Posterior vena cava (tissue), 2 donors: Measurements from ENCODE around the gene FBXW2. TPM values are rescaled to one million over a fixed set of nuclear protein-coding genes. Genes with fewer than 3 reads are reported as not detected.
"Not testable (repeated sequence)": the region's sequence is repeated elsewhere in the genome, so short reads cannot be mapped to it uniquely, and the experiment has no call there.

Experiments
- DNase-seq: peaks from one replicate; pipeline ENCODE4 v3.0.0-alpha.2; 2020; ENCODE audit warnings: low spot score
- intact Hi-C, 2 donors: fragments of 100-400 bp; cut with DNase I; formaldehyde crosslinking; loops; one replicate each; pipeline versions ENCODE4 v1.14.1 to v1.14.2; 2022 to 2023
- total RNA-seq, 2 donors: library from RNA; stranded (reverse); fragmentation: NEBNext Ultra II Directional; extraction: Animal tissue kit (Norgen Biotek cat#: 25700); gene quantifications; one replicate each; pipeline ENCODE4 v1.2.1, GENCODE V29; 2021
- donor health status: DM: yes; HTN: yes; CAD: no.
- donor health status: DM: yes; HTN: yes; CAD: no.

FBXW2 gene
- total RNA-seq, 2 donors from 2014 or later: 59.2 to 61.5 TPM

DNA sequence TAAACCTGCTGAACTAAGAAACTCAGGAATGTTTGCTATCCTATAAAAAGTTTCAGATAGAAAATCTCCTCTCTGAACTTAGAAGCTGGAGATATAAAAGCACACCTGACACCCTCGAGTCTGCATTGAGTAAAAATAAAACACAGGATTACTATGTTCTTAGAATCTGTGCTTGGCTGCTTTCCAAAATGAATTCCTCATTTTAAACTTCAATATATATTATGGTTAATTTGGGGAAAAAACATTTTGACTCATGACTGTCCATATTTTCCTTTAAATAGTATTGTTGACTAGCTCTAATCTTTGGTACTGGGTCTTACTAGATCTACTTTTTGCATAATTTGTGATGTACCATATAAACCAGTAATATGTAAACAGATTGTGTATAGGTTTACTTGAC lies 36.7 kb downstream of the FBXW2 start:
- no peak for DNase-seq

DNA sequence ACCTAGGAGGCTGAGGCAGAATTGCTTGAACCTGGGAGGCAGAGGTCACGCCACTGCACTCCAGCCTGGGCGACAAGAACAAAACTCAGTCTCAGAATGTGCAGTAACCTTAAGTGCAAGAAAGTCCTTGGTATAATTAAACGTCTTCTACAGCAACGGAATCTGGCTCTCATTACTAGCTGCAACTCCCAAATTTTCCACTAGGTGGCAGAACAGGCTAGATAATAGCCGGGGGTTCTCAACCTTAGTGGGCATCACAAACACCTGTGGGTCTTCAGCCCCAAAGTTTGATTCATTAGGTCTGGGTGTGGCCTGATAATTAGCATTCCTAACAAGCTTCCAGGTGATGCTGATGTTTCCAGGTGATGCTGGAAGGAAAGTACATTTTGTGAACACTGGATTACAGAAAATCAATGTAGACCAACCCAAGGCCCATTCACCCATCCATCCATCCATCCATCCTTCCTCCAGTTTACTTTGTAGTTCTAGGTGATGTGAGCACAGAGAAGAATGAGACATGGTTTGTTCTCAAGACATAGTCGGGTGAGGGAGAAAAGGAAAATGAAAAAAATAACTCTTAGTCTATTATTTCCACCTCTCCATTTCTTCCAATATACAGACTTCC lies 37.3 kb downstream of the FBXW2 start:
- intact Hi-C loops: loop anchor here (5.0 to 10.0 kb wide), 2 partner anchors 301 to 309 kb away; no protein-coding TSS in a partner anchor
- no peak for DNase-seq

More for the DNA sequence above, 36.7 kb downstream of the FBXW2 start:
- intact Hi-C loops: loop anchor here (5.0 to 10.0 kb wide), 2 partner anchors 301 to 308 kb away; no protein-coding TSS in a partner anchor

DNA sequence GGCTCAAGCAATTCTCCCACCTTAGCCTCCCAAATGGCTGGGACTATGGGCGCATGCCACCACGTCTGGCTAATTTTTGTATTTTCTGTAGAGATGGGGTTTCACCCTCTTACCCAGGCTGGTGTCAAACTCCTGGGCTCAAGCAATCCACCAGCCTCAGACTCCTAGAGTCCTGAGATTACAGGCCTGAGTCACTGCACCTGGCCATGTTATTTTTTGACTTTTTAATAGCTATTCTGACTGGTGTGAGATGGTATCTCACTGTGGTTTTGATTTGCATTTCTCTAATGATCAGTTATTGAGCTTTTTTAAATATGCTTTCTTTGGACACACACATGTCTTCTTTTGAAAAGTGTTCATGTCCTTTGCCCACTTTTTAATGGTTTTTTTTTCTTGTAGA lies 38.2 kb downstream of the FBXW2 start:
- intact Hi-C loops: loop anchor here (5.0 to 10.0 kb wide), 2 partner anchors 302 to 310 kb away; no protein-coding TSS in a partner anchor
- no peak for DNase-seq

DNA sequence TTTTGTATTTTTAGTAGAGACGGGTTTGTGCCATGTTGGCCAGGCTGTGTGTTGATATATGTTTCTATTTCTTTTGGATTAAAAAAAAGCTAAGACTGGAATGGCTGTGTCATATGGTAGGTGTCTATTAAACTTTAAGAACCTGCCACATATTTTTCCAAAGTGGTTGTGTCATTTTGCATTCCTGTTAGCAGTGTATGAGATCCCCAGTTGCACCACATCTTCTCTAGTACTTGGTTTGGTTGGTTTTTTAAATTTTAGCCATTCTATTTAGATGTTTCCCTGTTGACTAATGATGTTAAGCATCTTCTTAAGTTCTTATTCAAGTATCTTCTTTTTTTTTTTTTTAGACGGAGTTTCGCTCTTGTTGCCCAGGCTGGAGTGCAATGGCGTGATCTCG lies 42.8 kb downstream of the FBXW2 start:
- intact Hi-C loops: loop anchor here in 1 of 2 donors (10.0 kb wide), 1 partner anchor 314 kb away; no protein-coding TSS in a partner anchor
- DNase-seq: no peak

DNA sequence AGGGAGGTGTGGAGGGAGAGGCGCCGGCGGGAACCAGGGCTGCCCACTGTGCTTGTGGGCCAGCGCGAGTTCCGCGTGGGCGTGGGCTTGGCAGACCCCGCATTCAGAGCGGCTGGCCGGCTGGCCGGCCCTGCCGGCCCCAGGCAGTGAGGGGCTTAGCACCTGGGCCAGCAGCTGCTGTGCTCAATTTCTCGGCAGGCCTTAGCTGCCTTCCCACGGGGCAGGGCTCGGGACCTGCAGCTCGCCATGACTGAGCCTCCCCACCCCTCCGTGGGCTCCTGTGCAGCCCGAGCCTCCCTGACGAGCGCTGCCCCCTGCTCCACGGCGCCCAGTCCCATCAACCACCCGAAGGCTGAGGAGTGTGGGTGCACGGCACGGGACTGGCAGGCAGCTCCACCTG lies 46.9 kb downstream of the FBXW2 start:
- DNase-seq, intact Hi-C loops: not testable (repeated sequence)

DNA sequence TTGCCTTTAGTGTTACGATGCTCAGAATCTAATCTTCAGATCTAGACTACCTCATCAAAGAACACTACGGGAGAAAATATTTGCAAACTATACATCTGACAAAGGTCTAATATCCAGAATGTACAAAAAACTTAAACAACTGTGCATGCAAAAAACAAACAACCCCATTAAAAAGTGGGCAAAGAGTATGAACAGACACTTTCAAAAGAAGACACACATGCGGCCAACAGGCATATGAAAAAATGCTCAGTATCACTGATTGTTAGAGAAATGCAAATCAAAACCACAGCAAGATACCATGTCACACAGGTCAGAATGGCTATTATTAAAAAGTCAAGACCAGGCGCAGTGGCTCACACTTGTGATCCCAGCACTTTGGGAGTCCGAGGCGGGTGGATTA lies 47.9 kb downstream of the FBXW2 start:
- intact Hi-C loops: no loop called here
- no peak for DNase-seq

DNA sequence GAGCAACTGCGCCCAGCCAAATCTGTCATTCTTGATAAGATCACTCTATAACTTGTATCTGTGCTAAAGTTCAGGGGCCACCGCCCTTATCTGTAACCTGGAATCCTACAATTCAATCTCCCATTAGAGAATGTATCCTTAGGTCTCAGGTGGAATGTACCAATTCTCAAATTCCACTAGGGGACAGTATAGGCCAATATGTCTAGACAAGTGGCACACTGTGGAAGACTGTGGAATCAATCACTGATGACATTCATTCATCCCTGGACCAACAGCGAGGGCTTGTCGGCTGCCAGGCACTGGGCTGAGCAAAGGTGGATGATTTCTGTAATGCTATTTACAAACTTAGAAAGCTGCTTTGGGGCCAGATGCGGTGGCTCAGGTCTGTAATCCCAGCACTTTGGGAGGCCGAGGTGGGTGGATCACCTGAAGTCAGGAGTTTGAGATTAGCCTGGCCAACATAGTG lies 50.2 kb downstream of the FBXW2 start:
- intact Hi-C loops: no loop called here
- DNase-seq: no peak

DNA sequence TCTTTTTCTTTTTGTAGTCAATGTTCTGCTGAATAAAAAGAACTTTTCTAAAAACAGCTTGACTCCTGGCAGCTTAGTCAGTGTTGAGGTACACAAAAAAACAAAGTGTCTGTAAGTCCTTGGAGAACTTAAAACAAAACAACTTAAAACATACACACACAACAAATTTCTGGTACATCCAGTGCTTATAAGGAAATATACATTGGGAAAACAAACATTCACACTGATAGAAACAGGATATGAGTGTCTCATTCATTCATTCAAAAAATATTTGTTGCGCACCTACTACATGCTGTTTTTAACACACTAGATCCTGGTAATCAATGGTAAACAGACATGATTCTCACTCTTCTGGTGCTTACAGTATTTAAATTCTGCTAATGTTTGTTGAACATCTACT lies 51.5 kb downstream of the FBXW2 start:
- intact Hi-C loops: no loop called here
- DNase-seq: no peak

DNA sequence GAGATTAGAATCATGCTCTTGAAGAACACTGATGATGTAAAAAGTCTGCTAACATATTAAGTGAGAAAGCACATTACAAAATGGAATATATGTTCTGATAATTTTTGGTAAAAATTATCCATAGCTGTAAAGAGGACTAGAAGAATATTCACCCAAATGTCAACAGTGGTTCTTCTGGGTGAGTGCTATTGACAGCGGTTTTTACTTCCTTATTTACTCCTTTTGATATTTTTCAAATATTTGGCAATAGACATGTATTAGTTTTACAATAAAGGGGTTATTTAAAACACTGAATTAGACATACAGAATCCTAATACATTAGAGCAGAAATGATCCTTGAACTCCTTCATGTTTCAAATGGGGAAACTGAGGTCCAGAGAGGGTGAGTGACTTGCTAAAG lies 52.0 kb downstream of the FBXW2 start:
- DNase-seq: no peak
- intact Hi-C loops: no loop called here

DNA sequence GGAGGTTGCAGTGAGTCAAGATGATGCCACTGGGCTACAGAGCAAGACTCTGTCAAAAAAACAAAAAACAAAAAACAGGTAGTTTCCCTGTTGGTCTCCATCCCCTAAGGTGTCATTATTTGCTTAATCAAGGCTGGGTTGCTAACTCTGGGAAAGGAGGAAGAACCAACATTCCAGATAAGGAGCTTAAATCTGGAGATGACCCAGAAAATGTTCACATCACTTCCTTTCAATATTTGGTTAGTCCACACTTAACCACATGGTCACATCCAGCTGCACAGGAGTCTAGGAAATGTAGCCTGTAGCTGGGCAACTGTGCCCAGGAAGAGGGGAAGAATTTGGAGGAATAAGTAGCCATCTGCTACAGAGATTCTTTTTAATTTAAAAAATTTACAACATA lies 53.1 kb downstream of the FBXW2 start:
- intact Hi-C loops: no loop called here
- DNase-seq: no peak

DNA sequence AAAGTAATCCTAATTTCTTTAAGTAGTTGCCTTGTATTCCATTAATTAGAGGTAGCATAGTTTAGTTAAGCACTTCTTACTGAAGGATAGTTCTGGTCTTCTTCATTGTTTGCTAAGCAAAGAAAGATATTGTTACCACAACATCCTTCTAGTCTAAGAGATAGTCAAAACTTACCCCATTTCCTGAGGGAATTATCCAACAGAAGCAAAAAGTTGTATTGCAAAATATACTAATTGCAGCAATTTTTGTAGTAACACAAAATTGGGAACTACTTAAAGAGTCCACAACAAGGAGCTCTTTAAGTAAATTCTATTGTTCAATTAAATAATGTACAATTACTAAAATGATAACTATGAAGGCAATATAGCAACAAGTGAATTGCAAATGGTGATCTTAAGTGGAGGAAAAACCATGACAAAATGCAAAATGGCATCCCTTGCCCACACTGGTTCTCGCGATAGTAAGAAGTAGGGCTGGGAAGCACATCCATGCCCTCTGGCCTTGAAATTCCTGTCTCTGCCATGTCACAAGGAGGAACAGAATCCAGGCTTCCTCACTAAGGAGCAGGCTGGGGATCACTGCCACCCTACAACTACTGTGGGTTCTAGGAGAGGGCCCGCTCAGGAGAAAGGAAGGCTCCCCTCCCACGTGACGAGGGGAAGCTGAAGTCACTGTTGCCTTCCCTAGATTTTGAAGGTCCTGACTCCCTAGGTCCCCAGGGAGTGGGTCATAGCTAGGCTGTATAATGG lies 55.6 kb downstream of the FBXW2 start:
- no peak for DNase-seq
- intact Hi-C loops: no loop called here

DNA sequence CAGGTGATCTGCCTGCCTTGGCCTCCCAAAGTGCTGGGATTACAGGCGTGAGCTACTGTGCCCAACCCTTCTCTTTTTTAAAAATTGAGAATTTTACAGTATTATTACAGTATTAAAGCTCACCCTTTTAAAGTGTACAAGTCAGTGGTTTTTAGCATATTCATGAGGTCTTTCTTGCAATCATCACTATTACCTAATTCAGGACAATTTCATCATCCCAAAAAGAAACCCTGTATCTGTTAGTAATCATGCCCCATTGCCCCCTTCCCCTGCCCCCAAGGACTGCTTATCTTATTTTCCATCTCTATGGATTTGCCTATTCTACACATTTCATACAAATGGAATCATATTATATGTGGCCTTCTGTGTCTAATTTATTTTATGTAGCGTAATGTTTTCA lies 56.3 kb downstream of the FBXW2 start:
- intact Hi-C loops: no loop called here
- no peak for DNase-seq

DNA sequence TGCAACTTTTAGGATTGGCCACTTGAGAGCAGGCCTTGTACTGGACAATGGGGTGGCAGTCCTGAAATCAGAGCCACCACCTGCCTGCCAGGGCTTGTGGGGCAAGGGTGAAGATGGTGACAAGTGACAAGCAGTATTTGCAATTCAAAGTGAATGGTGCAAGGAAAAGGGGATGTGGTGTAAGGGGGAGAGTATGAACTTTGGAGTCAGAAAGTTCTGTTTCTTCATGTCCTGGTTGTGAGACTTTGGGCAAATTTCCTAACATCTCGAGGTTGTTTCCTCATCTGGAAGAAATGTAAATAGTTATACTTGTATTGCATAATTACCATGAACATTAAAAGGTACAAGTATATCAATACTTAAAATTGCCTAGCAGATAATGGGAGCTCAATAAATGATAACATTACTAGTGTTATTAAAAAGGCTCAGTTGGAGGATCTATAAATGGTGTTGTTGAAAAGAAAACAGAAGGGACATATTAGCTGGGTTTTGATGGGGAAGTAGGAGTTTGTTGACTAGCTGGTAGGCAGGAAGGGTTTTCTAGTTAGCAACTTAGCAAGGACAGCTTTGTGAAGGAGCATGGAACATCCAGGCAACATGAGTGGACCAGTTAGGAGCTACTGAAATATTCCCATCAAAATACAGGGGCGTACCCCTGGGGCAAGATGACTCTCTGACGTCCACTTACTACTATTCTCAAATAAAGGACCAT lies 57.6 kb downstream of the FBXW2 start:
- DNase-seq: no peak
- intact Hi-C loops: no loop called here

DNA sequence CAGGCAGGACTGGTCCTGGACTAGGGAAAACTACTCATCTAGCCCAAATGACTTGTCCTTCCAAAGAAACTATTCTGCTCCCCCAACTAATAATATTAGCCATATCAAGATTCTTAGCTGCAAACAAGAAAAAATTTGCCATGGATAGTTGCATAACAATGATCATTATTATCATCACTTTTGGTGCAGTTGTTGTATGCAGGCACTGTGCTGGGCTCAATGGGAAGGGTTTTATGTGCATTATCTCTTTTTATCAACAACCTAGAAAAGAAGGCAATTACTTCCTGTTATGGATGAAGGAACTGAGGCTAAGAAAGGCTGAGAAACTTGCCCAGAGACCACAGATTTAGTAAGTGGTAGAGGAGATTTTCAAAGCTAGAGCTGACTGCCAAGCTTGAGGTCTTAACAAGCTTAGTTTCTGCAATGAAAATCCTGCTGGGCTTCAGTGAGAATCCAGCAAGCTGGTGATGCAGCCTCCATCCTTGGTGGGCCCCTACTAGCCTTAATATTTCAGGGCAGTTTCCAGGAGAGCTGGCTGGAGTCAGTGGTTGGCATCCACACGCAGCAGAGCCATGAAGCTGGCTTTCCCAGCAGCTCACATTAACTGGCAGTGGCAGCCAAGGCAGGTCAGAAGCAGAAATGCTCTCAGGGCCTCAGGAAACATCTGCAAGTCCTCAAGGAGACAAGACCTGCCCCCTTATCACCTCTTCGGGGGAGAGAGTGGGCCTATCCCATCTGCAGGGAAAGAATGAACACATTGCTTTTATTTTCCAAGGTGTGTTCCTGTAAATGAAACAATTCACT lies 58.4 kb downstream of the FBXW2 start:
- DNase-seq: no peak
- intact Hi-C loops: no loop called here

DNA sequence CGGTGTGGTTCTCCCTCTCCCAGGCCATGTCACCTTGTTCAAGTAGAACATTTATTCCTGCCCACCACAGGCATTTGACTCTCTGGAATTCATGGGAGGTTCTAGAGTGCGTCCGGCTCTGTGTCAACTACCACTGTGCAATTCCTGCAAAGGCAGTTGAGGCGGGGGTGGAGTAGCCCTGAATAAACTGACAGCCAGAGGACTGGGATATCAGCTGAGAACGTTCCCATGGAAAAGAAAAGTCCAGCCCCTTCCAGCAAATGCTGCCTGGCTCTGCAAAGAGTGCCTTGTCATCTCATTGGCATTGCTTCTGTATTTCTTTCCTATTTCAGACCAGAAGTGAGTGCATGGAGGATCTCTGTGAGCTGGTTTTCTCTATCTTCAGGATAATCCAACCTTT lies 60.0 kb downstream of the FBXW2 start:
- intact Hi-C loops: no loop called here
- DNase-seq: peak; percentile 86

DNA sequence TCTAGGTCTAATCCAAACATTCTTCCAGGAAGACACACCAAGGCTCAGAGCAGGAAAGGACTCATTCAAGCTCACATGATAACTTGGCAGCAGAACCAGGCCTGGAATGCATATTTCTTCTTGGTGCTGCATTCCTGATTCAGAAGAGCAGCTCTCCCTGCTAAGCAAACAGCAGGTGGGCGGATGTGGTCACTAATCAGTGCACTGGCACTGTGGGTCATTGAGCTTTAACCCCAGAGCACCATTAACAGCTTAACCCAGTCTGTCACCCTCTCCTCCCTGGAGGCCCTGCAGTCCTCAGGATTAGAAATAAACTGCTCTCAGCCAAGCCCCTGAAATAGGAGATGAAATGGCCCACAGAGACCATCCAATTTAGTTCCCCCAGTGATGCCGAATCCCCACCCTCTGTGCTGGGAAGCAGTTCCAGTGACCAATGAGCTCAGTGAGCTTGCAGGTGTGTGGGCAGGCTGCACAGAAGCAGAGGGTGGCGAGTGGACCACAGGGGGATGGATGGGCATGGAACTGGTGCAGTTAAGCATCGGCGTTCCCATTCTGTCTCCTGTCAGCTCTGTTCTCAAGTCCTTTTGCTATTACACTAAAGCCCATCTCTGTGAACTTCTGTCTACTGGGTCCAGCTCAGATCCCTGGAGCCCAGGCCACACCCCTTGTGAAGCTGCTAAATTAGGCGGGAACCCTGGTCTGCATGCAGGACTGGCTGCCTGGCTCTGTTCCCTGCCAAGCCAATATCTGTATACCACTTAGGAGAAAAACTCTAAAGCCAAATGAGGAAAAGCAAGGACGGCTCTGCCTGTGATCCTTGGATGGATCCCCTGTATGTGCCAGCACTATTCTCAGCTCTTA lies 62.3 kb downstream of the FBXW2 start:
- intact Hi-C loops: no loop called here
- no peak for DNase-seq

DNA sequence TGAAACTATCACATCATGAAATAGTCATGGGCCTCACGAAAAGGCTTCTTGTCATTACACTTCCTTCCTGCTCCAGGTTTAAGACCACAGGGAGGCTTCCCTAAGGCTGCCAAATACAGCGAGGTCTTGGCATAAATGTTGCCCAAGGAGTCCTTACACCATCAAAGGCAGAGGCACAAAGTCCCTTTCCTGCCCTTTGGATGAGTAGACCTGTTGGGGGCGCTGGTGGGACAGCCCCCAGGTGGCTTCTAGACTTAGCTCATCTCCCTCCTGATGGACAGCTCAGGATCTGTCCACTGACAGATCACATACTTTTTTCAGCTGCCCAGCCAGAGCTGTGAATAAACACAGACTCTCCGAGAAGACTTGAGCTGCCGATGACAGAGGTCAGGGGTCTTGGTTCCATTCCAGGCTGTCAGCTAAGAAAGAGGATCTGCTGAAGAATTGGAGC lies 63.4 kb downstream of the FBXW2 start:
- DNase-seq: no peak
- intact Hi-C loops: loop anchor here in 1 of 2 donors (5.0 kb wide), 1 partner anchor 1347 kb away; no protein-coding TSS in a partner anchor

DNA sequence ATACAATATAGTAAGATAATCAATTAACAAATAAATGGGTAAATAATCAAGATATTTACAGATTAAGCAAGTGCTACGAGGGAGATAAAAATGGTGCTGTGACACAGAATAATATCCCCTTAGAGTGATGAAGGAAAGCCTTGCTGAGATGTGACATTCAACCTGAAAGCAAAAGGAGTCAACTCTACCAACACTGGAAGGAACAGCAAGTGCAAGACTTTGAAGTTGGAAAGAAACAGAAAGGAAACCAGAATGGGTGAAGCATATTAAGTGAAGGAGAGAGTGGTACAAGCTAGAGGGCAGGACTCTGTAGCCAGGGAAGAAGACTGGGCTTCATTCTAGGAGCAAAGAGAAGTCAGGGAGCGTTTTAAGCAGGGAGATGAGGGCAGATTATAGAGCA lies 66.7 kb downstream of the FBXW2 start:
- intact Hi-C loops: loop anchor here in 1 of 2 donors (5.0 kb wide), 1 partner anchor 1351 kb away; no protein-coding TSS in a partner anchor

More for the DNA sequence above, 66.7 kb downstream of the FBXW2 start:
- no peak for DNase-seq
